Transverse colon (tissue), 4 donors: Measurements from ENCODE around the gene NAT16.

ENCODE experiments used
- CTCF ChIP-seq, 5 experiments: fragments of 200-600 bp in 3 of 5; fragments of 450-650 bp in 2 of 5; sonication (generic) in 3 of 5; IDR thresholded peaks; 1 replicate in 2 of 5; 2 replicates in 3 of 5; pipeline ENCODE4 v1.5.1; 2016 to 2017; ENCODE audit warnings: antibody characterized with exemption in 5 of 5, inconsistent platforms in 3 of 5, mild to moderate bottlenecking in 2 of 5, moderate library complexity in 1 of 5
- POLR2AphosphoS5 ChIP-seq, 3 donors: sonication (generic); formaldehyde crosslinking; IDR thresholded peaks; one replicate each; pipeline ENCODE4 v1.6.1; 2016; ENCODE audit warnings: antibody characterized with exemption in 3 of 3

GRCh38 chr7:101179713-101180112, 380 bp downstream of the NAT16 start:
- TF ChIP-seq CTCF (IDR thresholded peaks at IDR 0.05) (no peak), POLR2AphosphoS5 (IDR thresholded peaks at IDR 0.05) (no peak)
